Liver (tissue), 9 donors: ENCODE measurements around the gene SBK3. TPM values are rescaled to one million over a fixed set of nuclear protein-coding genes. Genes with fewer than 3 reads are reported as not detected.

ENCODE experiments used
- DNase-seq: peaks from one replicate; pipeline ENCODE4 v3.0.0-alpha.2; 2017; ENCODE audit warnings: low spot score
- H3K27ac ChIP-seq, 2 donors: one replicate each; pipeline ENCODE4 v1.7.0; 2013; ENCODE audit warnings: inconsistent platforms in 2 of 2, low read length in 2 of 2, control low read depth in 1 of 2, low read depth in 1 of 2, mild to moderate bottlenecking in 1 of 2
- H3K27me3 ChIP-seq, 4 donors: one replicate each; pipeline versions ENCODE4 v1.6.1 to v1.7.0; 2013; ENCODE audit warnings: low read length in 3 of 4, inconsistent platforms in 1 of 4, mild to moderate bottlenecking in 1 of 4, moderate library complexity in 1 of 4; ENCODE audit not compliant: control insufficient read depth in 4 of 4, insufficient read depth in 4 of 4
- H3K36me3 ChIP-seq, 4 donors: one replicate each; pipeline versions ENCODE4 v1.6.1 to v1.7.0; 2013; ENCODE audit warnings: low read length in 3 of 4, mild to moderate bottlenecking in 3 of 4, low read depth in 1 of 4, moderate library complexity in 1 of 4; ENCODE audit not compliant: control insufficient read depth in 4 of 4, insufficient read depth in 3 of 4
- H3K4me1 ChIP-seq, 4 donors: one replicate each; pipeline versions ENCODE4 v1.6.1 to v1.7.0; 2013; ENCODE audit warnings: low read length in 3 of 4, mild to moderate bottlenecking in 3 of 4, moderate library complexity in 1 of 4; ENCODE audit not compliant: control insufficient read depth in 4 of 4, insufficient read depth in 4 of 4
- H3K4me3 ChIP-seq, 3 donors: one replicate each; pipeline versions ENCODE4 v1.6.1 to v1.7.0; 2013; ENCODE audit warnings: low read length in 3 of 3, control low read depth in 1 of 3, low read depth in 1 of 3, mild to moderate bottlenecking in 1 of 3
- H3K9ac ChIP-seq, 2 donors: one replicate each; pipeline ENCODE4 v1.7.0; 2013; ENCODE audit warnings: low read length in 2 of 2, mild to moderate bottlenecking in 2 of 2, moderate library complexity in 2 of 2, control low read depth in 1 of 2, low read depth in 1 of 2
- H3K9me3 ChIP-seq, 4 donors: one replicate each; pipeline versions ENCODE4 v1.6.1 to v1.7.0; 2013; ENCODE audit warnings: low read length in 3 of 4; ENCODE audit not compliant: control insufficient read depth in 4 of 4
- ATF3 ChIP-seq: IDR thresholded peaks from 2 replicates; pipeline ENCODE4 v1.6.1; 2016; ENCODE audit warnings: antibody characterized with exemption
- CTCF ChIP-seq: fragments of 150-350 bp; IDR thresholded peaks from 2 replicates; pipeline ENCODE4 v1.5.1; 2017; ENCODE audit warnings: improper control_type of control experiment, low read depth, low read length; ENCODE audit not compliant: missing input control
- EGR1 ChIP-seq, 2 donors: IDR thresholded peaks; 2 replicates each; pipeline ENCODE4 v1.6.1; 2016 to 2018; ENCODE audit warnings: antibody characterized with exemption in 2 of 2, low read depth in 2 of 2
- FOXA1 ChIP-seq: IDR thresholded peaks from 2 replicates; pipeline ENCODE4 v1.6.1; 2016; ENCODE audit warnings: antibody characterized with exemption
- FOXA2 ChIP-seq: IDR thresholded peaks from 2 replicates; pipeline ENCODE4 v1.6.1; 2016; ENCODE audit warnings: antibody characterized with exemption
- GABPA ChIP-seq, 2 donors: IDR thresholded peaks in 1 of 2; conservative IDR thresholded peaks in 1 of 2; 2 replicates each; pipeline ENCODE4 v1.6.1; 2016; ENCODE audit warnings: antibody characterized with exemption in 2 of 2, mild to moderate bottlenecking in 1 of 2, moderate library complexity in 1 of 2
- HNF4A ChIP-seq, 2 donors: conservative IDR thresholded peaks; 2 replicates each; pipeline ENCODE4 v1.6.1; 2016; ENCODE audit warnings: antibody characterized with exemption in 2 of 2, mild to moderate bottlenecking in 2 of 2
- HNF4G ChIP-seq: IDR thresholded peaks from 2 replicates; pipeline ENCODE4 v1.6.1; 2016; ENCODE audit warnings: antibody characterized with exemption
- JUND ChIP-seq, 2 donors: IDR thresholded peaks; 2 replicates each; pipeline ENCODE4 v1.6.1; 2016; ENCODE audit warnings: antibody characterized with exemption in 2 of 2
- MAX ChIP-seq: IDR thresholded peaks from 2 replicates; pipeline ENCODE4 v1.6.1; 2016; ENCODE audit warnings: antibody characterized with exemption
- NR2F2 ChIP-seq: IDR thresholded peaks from 2 replicates; pipeline ENCODE4 v1.6.1; 2016; ENCODE audit warnings: antibody characterized with exemption
- RAD21 ChIP-seq, 2 donors: IDR thresholded peaks; 2 replicates each; pipeline ENCODE4 v1.6.1; 2016; ENCODE audit warnings: antibody characterized with exemption in 2 of 2, mild to moderate bottlenecking in 2 of 2
- REST ChIP-seq: IDR thresholded peaks from 2 replicates; pipeline ENCODE4 v1.6.1; 2016; ENCODE audit warnings: antibody characterized with exemption, mild to moderate bottlenecking
- RXRA ChIP-seq, 2 donors: IDR thresholded peaks; 2 replicates each; pipeline ENCODE4 v1.6.1; 2017 to 2018; ENCODE audit warnings: antibody characterized with exemption in 2 of 2, mild to moderate bottlenecking in 1 of 2
- WGBS: extraction: QIAGEN DNeasy Blood & Tissue Kit; methylation state at CpG from one replicate; pipeline ENCODE4 v1.1.7; 2013; 5-methylcytosine and 5-hydroxymethylcytosine counted together
- polyA plus RNA-seq, 2 donors: library from polyadenylated mRNA; stranded (reverse) in 1 of 2; unstranded in 1 of 2; fragments of 200-250 nt in 1 of 2; fragments of >200 nt in 1 of 2; fragmentation: Nextera tagmentation in 1 of 2; extraction: Ambion mirVana in 1 of 2; gene quantifications; one replicate each; pipeline versions ENCODE4 v1.2.1 to v1.2.3, GENCODE V29; 2013 to 2015
- total RNA-seq, 2 donors: library from RNA; depleted of rRNA; stranded (reverse); fragments of >200 nt; gene quantifications; one replicate each; pipeline ENCODE4 v1.2.3, GENCODE V29; 2014
- donor health status: healthy.
- donor health status: healthy.
- donor health status: healthy.
- donor health status: healthy.
- donor health status: healthy.

Gene SBK3
- total and polyA plus RNA-seq, 4 donors: 0.03 TPM; not detected in 3

GRCh38 chr19:55592391-55593090, 47.2 kb upstream of the SBK3 start:
- Histone ChIP-seq H3K27ac (no peak overlapping the region), H3K9ac (no peak overlapping the region), H3K4me1 (no peaks in the 10 kb centered on the region), H3K27me3 (no peaks in the 10 kb centered on the region), H3K36me3 (peaks cover 3 to 28% (median 12%) of the 10 kb centered on the region in 4 donors), H3K4me3 (no peak overlapping the region), H3K9me3 (no peaks in the 10 kb centered on the region)
- no peak for TF ChIP-seq NR2F2
- no peak for TF ChIP-seq FOXA1
- no peak for TF ChIP-seq RAD21 (IDR thresholded peaks at IDR 0.05)
- no peak for TF ChIP-seq GABPA (IDR thresholded peaks at IDR 0.05 in 1 of 2, conservative IDR thresholded peaks at IDR 0.05 in 1 of 2)
- TF ChIP-seq HNF4G: no peak
- TF ChIP-seq EGR1 (IDR thresholded peaks at IDR 0.05; ENCODE audit: low read depth in 2 of 2): no peak
- no peak for TF ChIP-seq JUND (IDR thresholded peaks at IDR 0.05)
- TF ChIP-seq ATF3: no peak
- TF ChIP-seq RXRA (IDR thresholded peaks at IDR 0.05): no peak
- no peak for TF ChIP-seq CTCF
- no peak for TF ChIP-seq REST
- TF ChIP-seq FOXA2: no peak
- TF ChIP-seq HNF4A (conservative IDR thresholded peaks at IDR 0.05): no peak
- TF ChIP-seq MAX: no peak
- 93% methylated on average over 73 of the region's 73 CpGs for WGBS
- DNase-seq: no peak

- no peak for DNase-seq
- 90% methylated on average over 10 of the region's 10 CpGs for WGBS
- TF ChIP-seq REST (no peak), NR2F2 (no peak)
- no peaks in the 10 kb centered on the region for H3K27me3 ChIP-seq
- peaks cover 3 to 28% (median 11%) of the 10 kb centered on the region in 4 donors for H3K36me3 ChIP-seq
- H3K9me3 ChIP-seq: no peaks in the 10 kb centered on the region
- H3K27ac ChIP-seq: no peak overlapping the region
- no peak overlapping the region for H3K4me3 ChIP-seq
- H3K4me1 ChIP-seq: peaks cover 0 to 9% (median 8%) of the 10 kb centered on the region in 4 donors
- no peak overlapping the region for H3K9ac ChIP-seq
Observed at GRCh38 chr19:55591555-55591954, 46.2 kb upstream of the SBK3 start.
